Panc1 (cell line): Measurements from ENCODE around the gene FAM90A1.
"Not testable (repeated sequence)": the region's sequence is repeated elsewhere in the genome, so short reads cannot be mapped to it uniquely, and the experiment has no call there.

Source experiments
- CTCF ChIP-seq: fragments of 450-650 bp; IDR thresholded peaks from 2 replicates; pipeline ENCODE4 v1.5.1; 2017; ENCODE audit warnings: mild to moderate bottlenecking
- POLR2AphosphoS5 ChIP-seq: IDR thresholded peaks from 2 replicates; pipeline ENCODE4 v1.6.1; 2012; ENCODE audit warnings: mild to moderate bottlenecking, low read depth, low read length, moderate library complexity
- REST ChIP-seq, 2 experiments: IDR thresholded peaks; 2 replicates each; pipeline ENCODE4 v1.6.1; 2011 to 2012; ENCODE audit warnings: low read depth in 2 of 2, control low read depth in 1 of 2, low read length in 1 of 2, mild to moderate bottlenecking in 1 of 2, moderate library complexity in 1 of 2; ENCODE audit not compliant: insufficient read depth in 1 of 2
- SIN3A ChIP-seq: IDR thresholded peaks from 2 replicates; pipeline ENCODE4 v1.6.1; 2012; ENCODE audit warnings: low read depth, mild to moderate bottlenecking, low read length, moderate library complexity, borderline replicate concordance; ENCODE audit not compliant: insufficient read depth
- TCF7L2 ChIP-seq: IDR thresholded peaks from 2 replicates; pipeline ENCODE4 v1.6.1; 2011; ENCODE audit warnings: mild to moderate bottlenecking, low read depth, low read length, inconsistent platforms

GRCh38 chr12:8256356-8256755, 28.9 kb upstream of the FAM90A1 start:
- not testable (repeated sequence) for TF ChIP-seq CTCF; REST (IDR thresholded peaks at IDR 0.05; ENCODE audit: insufficient read depth in 1 of 2, low read depth in 2 of 2, low read length in 1 of 2); SIN3A; POLR2AphosphoS5; TCF7L2
